GM20000 (cell line): ENCODE data around the gene ZDHHC8.

Source experiments
- DNase-seq: peaks from one replicate; pipeline ENCODE4 v3.0.0; 2012; ENCODE audit warnings: low spot score
- TF ChIP-seq, protein P1 (sequence below): IDR thresholded peaks from 2 replicates; pipeline ENCODE4 v1.5.1; 2012; ENCODE audit warnings: mild to moderate bottlenecking, control low read depth; ENCODE audit errors: extremely low read depth, missing control alignments

ZDHHC8 gene

DNA sequence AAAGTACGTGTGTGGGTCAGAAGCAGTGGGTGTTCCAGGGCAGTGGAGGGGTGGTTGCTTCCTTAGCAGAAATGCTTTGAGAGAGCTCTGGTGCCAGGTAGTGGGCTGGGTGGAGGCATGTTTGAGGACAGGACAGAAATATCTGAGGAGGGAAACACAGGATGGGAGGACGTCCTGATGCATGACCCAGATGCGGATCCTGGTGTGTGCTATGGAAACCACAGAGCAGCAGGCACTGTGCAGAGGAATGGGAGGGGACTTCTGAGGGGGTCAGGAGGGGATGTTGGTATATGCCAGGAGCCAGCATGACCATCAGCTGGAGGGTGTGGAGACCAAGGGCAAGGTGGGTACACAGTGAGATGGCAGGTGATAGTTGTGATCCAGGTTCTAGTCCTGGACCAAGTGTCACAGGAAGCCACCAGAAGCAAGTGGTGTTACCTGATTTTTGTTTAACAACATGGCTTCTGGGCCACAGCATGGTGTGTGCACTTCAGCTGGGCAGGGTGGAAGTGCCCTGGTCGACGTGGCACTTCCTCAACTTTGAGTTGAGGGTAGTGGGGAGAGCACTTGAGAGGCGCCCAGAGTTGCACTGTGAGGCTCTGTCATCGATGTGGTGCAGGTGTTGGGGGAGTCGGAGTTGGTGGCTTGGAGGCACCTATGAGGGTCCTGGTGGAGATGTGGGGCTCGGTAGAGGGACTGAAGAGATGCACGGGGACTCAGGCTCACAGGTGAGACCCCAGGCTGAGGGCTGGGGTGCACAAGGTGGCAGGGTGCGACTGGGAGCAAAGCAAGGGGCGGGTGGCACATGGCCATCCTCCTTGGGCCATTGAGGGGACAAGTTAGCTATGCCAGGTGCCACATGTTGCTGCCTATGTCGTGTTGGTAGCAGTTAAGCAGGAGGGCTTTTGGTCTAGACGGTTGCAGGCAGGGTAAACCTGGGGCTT, 44.0 kb upstream of the ZDHHC8 start:
- no peak for DNase-seq
- TF ChIP-seq, protein P1, sequence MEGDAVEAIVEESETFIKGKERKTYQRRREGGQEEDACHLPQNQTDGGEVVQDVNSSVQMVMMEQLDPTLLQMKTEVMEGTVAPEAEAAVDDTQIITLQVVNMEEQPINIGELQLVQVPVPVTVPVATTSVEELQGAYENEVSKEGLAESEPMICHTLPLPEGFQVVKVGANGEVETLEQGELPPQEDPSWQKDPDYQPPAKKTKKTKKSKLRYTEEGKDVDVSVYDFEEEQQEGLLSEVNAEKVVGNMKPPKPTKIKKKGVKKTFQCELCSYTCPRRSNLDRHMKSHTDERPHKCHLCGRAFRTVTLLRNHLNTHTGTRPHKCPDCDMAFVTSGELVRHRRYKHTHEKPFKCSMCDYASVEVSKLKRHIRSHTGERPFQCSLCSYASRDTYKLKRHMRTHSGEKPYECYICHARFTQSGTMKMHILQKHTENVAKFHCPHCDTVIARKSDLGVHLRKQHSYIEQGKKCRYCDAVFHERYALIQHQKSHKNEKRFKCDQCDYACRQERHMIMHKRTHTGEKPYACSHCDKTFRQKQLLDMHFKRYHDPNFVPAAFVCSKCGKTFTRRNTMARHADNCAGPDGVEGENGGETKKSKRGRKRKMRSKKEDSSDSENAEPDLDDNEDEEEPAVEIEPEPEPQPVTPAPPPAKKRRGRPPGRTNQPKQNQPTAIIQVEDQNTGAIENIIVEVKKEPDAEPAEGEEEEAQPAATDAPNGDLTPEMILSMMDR = no peak

DNA sequence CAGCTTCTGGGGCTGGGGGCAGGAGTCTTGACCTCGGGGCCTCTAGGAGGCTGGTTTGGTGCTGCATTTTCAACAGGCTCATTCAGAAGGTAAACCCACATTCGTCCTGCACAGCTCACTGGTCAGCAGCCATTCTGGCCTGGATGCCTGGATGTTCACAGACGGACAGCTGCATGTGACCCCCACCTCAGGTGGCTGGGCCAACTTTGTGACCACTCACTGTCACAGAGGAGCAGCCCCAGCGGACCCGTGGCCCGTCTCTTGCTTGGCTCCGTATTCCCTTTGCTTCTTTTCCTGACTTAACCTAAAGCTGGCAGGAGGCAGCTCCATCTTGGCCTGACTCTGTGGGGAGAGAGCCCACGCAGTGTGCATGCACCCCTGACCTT, 43.3 kb upstream of the ZDHHC8 start:
- TF ChIP-seq, protein P1 = no peak
- no peak for DNase-seq

DNA sequence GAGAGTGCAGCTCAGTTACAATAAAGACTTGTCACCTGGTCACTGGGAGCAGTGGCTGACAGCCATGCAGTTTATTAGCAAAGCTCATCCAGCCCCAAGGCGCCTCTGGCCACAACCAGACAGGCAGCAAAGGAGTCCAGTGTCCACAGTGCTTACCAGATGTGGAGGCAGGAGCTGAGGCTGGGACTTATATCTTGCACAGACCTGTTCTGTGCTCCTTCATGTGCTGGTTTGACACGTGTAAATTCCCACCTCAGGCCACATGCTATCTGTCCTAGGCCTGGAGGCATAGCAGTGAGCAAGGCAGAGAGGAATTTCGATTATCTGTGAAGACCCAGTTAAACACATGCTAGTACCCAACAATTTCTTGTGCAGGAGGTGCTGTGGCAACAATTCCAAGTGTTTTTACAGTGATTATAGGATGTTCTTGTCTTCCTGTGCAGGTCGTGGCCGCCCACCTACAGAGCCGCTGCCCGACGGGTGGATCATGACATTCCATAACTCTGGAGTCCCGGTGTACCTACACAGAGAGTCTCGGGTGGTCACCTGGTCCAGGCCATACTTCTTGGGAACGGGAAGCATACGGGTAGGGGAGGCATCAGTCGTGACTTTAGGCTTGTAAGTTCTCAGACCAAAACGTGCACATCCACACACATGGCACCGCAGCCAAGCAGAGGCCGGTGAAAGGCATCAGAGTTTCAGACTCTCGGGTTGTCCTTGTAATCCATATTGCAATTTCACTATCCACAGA, 42.2 kb upstream of the ZDHHC8 start:
- DNase-seq = no peak
- TF ChIP-seq, protein P1 = no peak

DNA sequence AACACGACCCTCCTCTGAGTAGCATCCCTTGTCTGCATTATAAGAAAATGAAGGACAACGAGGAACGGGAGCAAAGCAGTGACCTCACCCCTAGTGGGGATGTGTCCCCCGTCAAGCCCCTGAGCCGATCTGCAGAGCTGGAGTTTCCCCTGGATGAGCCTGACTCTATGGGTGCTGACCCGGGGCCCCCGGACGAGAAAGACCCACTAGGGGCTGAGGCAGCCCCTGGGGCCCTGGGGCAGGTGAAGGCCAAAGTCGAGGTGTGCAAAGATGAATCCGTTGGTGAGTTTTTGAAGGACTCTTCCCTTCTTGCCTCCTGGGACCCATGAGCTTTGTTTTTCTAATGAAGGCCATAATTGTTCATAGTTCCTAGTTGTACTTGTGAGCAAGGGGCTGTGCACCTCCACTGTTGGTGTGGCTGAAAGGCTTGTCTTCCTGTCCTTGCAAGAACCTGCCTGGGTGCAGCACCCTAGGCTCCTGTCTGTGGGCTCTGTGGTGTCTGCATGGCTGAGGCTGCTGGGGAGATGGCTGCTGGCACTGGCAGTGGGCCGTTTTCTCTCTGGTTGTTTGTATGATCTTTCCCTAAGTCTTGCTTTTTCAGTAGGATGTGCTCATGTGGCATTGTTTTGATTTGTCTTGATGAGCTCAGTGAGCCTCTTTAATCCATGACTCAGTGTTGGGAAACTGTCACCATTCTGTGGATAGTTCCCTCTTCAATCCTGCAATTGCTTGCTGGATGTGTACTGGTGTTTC, 41.5 kb upstream of the ZDHHC8 start:
- TF ChIP-seq, protein P1 = no peak
- DNase-seq = no peak

DNA sequence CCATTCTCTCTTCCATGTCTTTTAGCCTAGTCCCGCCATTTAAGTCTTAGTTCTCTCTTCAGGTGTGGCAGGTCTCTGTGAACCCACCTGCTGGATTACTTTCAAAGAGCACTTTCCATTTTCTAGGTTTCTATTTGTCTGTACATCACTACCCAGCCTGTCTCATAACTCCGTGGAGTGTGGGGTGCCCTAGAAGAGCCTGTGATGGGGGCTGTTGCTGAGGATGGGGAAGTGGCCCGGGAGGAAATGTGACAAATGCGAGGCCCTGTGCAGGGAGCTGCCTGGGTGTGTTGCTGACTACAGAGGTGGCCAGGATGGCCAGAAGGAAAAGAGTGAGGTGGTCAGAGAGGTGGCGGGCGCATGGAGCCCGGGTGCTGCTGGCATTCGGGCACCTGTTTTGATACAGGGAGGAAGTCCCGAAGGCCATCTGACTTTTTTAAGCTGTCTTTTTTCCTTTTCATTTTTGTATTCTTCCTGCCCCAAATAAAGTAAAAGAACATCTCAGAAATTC, 40.8 kb upstream of the ZDHHC8 start:
- TF ChIP-seq, protein P1 = no peak
- no peak for DNase-seq

DNA sequence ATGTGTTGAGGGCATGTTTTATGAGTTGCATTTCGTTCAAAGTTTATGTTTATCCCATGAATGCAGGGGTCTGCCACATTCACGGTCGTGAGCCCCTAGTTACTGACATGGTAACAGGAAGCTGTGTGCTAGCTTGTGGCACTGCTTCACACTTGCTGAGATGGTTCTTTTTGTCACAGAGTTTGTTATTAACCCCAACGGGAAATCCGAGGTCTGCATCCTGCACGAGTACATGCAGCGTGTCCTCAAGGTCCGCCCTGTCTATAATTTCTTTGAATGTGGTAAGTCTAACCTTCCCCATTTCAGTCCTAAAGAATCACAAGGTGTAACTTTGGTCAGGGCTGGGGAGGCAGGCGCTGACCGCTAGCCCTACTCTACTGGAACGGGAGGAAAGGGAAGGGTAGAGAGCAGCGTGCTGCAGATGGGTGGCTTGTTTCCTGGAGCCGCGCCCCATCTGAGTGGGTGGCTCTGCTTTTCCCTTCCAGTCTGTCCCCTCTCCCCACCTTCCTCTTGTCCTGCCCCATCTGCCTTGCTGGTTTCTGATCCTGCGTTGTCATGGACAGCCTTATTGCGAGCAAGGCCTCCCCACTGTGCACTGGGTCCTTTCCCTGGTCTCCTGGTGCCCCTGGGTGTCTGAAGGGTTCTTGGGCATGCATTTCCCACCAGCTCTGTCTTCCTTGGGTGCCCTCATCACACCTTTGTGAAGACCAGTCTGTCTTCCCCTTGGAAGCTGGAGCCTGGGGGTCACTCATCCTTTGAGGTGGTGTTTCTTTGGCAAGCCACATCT, 39.7 kb upstream of the ZDHHC8 start:
- TF ChIP-seq, protein P1 = no peak

More for the DNA sequence above, 39.7 kb upstream of the ZDHHC8 start:
- no peak for DNase-seq
